ENCODE data around the gene METAP2. TPM values are rescaled to one million over a fixed set of nuclear protein-coding genes. Genes with fewer than 3 reads are reported as not detected.

The METAP2 gene
- total and polyA plus RNA-seq, 2 experiments from 2014 or later, result 111 to 159 TPM

DNA sequence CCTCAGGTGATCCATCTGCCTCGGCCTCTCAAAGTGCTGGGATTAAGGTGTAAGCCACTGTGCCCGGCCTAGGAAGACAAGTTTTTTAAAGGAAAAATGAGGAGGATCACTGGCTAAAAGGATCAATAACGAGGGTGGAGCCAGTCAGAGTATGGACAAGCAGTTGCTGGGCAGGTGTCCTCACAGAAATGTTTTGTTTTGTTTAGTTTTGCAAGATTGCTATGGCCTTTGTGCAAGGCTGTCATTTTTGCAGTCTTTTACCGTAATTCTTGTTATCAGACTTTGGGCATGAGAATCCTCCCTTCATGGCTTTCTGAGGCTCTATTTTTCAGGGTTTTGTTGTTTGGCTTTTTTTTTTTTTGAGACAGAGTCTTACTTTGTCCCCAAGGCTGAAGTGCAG is 11.9 kb upstream of the METAP2 start:
- H3K27ac Mint-ChIP-seq, result no peak overlapping the region
- no peaks in the 10 kb centered on the region for H3K4me1 Mint-ChIP-seq
- ATAC-seq, result no peak

More for the DNA sequence above, 11.9 kb upstream of the METAP2 start:
- no peak for DNase-seq (ENCODE audit: low spot score)
- no peak overlapping the region for H3K4me3 Mint-ChIP-seq
- Histone ChIP-seq H3K9me2 (ENCODE audit: insufficient read depth) (0 out of 2 replicates have a peak, but pooled peaks cover 7% of the 10 kb centered on the region), H3F3A (replicated peaks; ENCODE audit: low read depth) (no peaks in the 10 kb centered on the region), H3K36me3 (ENCODE audit: insufficient read depth) (no peaks in the 10 kb centered on the region; the same call in 1 of the 2 replicates), H3K4me2 (no peak overlapping the region), H3K4me3 (no peak overlapping the region), H3K27me3 (ENCODE audit: insufficient read depth) (no peaks in the 10 kb centered on the region), H3K4me1 (ENCODE audit: insufficient read depth) (no peaks in the 10 kb centered on the region), H3K27ac (ENCODE audit: low read depth) (no peak overlapping the region), H4K20me1 (replicated peaks; ENCODE audit: insufficient read depth) (no peaks in the 10 kb centered on the region), H3K79me2 (replicated peaks; ENCODE audit: insufficient read depth) (no peaks in the 10 kb centered on the region), H2AFZ (no peak overlapping the region)
- TF ChIP-seq, protein P1, sequence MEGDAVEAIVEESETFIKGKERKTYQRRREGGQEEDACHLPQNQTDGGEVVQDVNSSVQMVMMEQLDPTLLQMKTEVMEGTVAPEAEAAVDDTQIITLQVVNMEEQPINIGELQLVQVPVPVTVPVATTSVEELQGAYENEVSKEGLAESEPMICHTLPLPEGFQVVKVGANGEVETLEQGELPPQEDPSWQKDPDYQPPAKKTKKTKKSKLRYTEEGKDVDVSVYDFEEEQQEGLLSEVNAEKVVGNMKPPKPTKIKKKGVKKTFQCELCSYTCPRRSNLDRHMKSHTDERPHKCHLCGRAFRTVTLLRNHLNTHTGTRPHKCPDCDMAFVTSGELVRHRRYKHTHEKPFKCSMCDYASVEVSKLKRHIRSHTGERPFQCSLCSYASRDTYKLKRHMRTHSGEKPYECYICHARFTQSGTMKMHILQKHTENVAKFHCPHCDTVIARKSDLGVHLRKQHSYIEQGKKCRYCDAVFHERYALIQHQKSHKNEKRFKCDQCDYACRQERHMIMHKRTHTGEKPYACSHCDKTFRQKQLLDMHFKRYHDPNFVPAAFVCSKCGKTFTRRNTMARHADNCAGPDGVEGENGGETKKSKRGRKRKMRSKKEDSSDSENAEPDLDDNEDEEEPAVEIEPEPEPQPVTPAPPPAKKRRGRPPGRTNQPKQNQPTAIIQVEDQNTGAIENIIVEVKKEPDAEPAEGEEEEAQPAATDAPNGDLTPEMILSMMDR (conservative IDR thresholded peaks at IDR 0.05; ENCODE audit: low read depth in 2 of 2), result no peak
- TF ChIP-seq EZH2phosphoT487 (IDR thresholded peaks at IDR 0.05; ENCODE audit: unreplicated experiment) (no peak), JUNB (IDR thresholded peaks at IDR 0.05; ENCODE audit: unreplicated experiment) (no peak), CREB1 (CRISPR knock-in tag; IDR thresholded peaks at IDR 0.05; ENCODE audit: low read depth) (no peak), ZNF331 (CRISPR knock-in tag; IDR thresholded peaks at IDR 0.05; ENCODE audit: low read depth) (no peak), POLR2AphosphoS5 (IDR thresholded peaks at IDR 0.05; ENCODE audit: low read depth) (no peak), ZNF114 (CRISPR knock-in tag; IDR thresholded peaks at IDR 0.05) (no peak), NANOG (IDR thresholded peaks at IDR 0.05; ENCODE audit: borderline replicate concordance) (no peak), STAT1 (IDR thresholded peaks at IDR 0.05; ENCODE audit: unreplicated experiment) (no peak), EZH2 (IDR thresholded peaks at IDR 0.05; ENCODE audit: low read depth, unreplicated experiment) (no peak)
- TF ChIP-seq, protein P2, sequence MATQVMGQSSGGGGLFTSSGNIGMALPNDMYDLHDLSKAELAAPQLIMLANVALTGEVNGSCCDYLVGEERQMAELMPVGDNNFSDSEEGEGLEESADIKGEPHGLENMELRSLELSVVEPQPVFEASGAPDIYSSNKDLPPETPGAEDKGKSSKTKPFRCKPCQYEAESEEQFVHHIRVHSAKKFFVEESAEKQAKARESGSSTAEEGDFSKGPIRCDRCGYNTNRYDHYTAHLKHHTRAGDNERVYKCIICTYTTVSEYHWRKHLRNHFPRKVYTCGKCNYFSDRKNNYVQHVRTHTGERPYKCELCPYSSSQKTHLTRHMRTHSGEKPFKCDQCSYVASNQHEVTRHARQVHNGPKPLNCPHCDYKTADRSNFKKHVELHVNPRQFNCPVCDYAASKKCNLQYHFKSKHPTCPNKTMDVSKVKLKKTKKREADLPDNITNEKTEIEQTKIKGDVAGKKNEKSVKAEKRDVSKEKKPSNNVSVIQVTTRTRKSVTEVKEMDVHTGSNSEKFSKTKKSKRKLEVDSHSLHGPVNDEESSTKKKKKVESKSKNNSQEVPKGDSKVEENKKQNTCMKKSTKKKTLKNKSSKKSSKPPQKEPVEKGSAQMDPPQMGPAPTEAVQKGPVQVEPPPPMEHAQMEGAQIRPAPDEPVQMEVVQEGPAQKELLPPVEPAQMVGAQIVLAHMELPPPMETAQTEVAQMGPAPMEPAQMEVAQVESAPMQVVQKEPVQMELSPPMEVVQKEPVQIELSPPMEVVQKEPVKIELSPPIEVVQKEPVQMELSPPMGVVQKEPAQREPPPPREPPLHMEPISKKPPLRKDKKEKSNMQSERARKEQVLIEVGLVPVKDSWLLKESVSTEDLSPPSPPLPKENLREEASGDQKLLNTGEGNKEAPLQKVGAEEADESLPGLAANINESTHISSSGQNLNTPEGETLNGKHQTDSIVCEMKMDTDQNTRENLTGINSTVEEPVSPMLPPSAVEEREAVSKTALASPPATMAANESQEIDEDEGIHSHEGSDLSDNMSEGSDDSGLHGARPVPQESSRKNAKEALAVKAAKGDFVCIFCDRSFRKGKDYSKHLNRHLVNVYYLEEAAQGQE (IDR thresholded peaks at IDR 0.05; ENCODE audit: unreplicated experiment), result no peak
- TF ChIP-seq, protein P3, sequence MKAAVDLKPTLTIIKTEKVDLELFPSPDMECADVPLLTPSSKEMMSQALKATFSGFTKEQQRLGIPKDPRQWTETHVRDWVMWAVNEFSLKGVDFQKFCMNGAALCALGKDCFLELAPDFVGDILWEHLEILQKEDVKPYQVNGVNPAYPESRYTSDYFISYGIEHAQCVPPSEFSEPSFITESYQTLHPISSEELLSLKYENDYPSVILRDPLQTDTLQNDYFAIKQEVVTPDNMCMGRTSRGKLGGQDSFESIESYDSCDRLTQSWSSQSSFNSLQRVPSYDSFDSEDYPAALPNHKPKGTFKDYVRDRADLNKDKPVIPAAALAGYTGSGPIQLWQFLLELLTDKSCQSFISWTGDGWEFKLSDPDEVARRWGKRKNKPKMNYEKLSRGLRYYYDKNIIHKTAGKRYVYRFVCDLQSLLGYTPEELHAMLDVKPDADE (IDR thresholded peaks at IDR 0.05), result no peak
- TF ChIP-seq, protein P4, sequence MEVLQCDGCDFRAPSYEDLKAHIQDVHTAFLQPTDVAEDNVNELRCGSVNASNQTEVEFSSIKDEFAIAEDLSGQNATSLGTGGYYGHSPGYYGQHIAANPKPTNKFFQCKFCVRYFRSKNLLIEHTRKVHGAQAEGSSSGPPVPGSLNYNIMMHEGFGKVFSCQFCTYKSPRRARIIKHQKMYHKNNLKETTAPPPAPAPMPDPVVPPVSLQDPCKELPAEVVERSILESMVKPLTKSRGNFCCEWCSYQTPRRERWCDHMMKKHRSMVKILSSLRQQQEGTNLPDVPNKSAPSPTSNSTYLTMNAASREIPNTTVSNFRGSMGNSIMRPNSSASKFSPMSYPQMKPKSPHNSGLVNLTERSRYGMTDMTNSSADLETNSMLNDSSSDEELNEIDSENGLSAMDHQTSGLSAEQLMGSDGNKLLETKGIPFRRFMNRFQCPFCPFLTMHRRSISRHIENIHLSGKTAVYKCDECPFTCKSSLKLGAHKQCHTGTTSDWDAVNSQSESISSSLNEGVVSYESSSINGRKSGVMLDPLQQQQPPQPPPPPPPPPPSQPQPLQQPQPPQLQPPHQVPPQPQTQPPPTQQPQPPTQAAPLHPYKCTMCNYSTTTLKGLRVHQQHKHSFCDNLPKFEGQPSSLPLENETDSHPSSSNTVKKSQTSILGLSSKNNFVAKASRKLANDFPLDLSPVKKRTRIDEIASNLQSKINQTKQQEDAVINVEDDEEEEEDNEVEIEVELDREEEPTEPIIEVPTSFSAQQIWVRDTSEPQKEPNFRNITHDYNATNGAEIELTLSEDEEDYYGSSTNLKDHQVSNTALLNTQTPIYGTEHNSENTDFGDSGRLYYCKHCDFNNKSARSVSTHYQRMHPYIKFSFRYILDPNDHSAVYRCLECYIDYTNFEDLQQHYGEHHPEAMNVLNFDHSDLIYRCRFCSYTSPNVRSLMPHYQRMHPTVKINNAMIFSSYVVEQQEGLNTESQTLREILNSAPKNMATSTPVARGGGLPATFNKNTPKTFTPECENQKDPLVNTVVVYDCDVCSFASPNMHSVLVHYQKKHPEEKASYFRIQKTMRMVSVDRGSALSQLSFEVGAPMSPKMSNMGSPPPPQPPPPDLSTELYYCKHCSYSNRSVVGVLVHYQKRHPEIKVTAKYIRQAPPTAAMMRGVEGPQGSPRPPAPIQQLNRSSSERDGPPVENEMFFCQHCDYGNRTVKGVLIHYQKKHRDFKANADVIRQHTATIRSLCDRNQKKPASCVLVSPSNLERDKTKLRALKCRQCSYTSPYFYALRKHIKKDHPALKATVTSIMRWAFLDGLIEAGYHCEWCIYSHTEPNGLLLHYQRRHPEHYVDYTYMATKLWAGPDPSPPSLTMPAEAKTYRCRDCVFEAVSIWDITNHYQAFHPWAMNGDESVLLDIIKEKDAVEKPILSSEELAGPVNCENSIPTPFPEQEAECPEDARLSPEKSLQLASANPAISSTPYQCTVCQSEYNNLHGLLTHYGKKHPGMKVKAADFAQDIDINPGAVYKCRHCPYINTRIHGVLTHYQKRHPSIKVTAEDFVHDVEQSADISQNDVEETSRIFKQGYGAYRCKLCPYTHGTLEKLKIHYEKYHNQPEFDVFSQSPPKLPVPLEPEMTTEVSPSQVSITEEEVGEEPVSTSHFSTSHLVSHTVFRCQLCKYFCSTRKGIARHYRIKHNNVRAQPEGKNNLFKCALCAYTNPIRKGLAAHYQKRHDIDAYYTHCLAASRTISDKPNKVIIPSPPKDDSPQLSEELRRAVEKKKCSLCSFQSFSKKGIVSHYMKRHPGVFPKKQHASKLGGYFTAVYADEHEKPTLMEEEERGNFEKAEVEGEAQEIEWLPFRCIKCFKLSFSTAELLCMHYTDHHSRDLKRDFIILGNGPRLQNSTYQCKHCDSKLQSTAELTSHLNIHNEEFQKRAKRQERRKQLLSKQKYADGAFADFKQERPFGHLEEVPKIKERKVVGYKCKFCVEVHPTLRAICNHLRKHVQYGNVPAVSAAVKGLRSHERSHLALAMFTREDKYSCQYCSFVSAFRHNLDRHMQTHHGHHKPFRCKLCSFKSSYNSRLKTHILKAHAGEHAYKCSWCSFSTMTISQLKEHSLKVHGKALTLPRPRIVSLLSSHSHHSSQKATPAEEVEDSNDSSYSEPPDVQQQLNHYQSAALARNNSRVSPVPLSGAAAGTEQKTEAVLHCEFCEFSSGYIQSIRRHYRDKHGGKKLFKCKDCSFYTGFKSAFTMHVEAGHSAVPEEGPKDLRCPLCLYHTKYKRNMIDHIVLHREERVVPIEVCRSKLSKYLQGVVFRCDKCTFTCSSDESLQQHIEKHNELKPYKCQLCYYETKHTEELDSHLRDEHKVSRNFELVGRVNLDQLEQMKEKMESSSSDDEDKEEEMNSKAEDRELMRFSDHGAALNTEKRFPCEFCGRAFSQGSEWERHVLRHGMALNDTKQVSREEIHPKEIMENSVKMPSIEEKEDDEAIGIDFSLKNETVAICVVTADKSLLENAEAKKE (CRISPR knock-in tag; IDR thresholded peaks at IDR 0.05), result no peak
- H3K36me3 Mint-ChIP-seq (ENCODE audit: low read depth), result peaks cover 15% of the 10 kb centered on the region
- H3K9me3 Mint-ChIP-seq, result peaks cover 22% of the 10 kb centered on the region
- peaks cover 6% of the 10 kb centered on the region for H3K27me3 Mint-ChIP-seq (ENCODE audit: insufficient read depth, low read depth, poor library complexity)

Data from GM23338 (cell line).